GM18508 (cell line): ENCODE results near the gene CFAP97D2.
"Not testable (repeated sequence)": the region's sequence is repeated elsewhere in the genome, so short reads cannot be mapped to it uniquely, and the experiment has no call there.

ENCODE experiments used
- ATAC-seq: cut with Tn5 transposase; IDR thresholded peaks from one replicate; pipeline ENCODE4 v1.9.1; 2021; ENCODE audit warnings: moderate number of reproducible peaks; ENCODE audit not compliant: insufficient read depth, unreplicated experiment

Gene CFAP97D2

DNA sequence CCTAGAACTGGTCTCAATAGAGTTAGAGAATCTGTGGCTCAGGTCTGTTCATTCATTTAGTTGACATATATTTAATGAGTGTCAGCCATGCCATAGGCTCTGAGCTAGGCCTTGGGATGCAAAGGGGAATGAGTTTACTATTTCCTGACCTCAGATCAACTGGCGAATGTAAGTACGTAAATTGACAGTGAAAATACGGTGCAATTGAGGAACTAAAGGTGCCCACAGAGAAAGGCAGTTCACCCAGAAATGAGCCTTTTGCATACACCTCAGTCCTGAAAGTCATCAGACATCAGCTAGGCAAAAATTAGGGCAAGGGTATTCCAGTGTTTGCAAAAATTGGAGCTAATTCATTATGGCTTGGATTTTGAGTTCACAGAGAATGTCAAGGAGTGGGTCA, 81.8 kb downstream of the CFAP97D2 start:
- ATAC-seq, result no peak

DNA sequence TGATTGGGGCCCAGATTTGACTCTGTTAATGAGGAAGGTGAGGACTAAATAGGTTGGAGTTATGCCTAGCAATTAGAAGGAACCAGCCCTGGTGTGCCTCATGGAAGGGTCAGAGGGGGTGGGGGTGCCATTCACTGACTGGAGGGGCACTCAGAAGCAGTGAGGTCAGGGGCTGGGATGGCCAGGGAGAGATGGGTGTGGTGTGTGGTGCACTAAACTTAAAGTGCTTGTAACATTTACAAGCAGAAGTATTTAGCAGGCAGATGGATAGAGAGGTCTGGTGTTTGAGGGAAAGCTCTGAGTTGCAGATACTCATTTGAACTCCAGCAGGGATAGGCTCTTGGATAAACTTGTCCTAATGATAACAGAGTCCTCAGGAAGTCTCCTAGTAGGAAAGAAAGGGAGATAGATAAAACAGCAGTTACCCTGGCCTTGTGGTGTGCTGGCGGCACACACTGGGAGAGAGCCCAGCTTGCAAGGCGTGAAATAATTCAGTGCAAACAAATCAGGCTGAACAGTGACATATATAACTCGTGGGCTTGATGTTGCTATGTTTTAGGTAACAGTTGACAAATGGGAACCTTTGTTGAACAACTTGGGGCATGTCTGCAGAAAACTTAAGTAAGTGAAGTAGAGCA, 82.4 kb downstream of the CFAP97D2 start:
- ATAC-seq, result no peak

GRCh38 chr13:114263578-114263977, 84.5 kb downstream of the CFAP97D2 start:
- ATAC-seq, result no peak

- not testable (repeated sequence) for ATAC-seq
Measured at GRCh38 chr13:114264313-114264712, 85.3 kb downstream of the CFAP97D2 start.

DNA sequence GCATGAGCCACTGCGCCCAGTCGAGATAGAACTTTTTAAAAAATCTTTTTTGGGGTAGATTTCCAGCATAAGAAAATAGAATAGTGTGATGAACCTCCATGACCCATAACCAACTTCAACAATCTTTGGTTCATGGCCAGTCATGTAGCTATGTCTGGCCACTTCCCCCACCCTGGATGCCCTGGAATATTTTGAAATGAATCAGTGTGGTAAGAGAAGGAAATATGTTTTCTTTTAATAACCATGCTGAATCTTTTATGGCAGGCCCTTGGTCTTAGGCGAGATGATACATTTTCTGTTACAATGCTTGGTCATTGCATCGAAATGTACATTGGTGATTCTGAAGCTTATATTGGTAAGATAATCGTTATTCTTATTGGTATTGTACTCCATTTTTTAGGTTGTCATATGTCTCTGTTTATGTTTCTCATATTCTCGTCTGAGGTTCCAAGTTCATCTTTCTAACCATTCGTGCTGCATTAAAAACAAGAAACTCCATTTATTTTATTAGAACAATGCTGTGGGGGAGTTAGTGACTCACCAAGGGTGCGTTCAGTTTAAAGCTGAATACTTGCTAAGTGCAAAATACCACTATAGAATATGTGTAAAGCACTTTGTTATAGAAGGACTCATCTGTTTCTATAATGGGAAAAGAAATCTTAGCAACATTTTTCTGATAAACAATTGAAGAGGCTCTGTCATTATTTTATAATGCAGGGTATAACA, 86.0 kb downstream of the CFAP97D2 start:
- ATAC-seq, result no peak

GRCh38 chr13:114266241-114266640, 87.2 kb downstream of the CFAP97D2 start:
- ATAC-seq, result no peak

DNA sequence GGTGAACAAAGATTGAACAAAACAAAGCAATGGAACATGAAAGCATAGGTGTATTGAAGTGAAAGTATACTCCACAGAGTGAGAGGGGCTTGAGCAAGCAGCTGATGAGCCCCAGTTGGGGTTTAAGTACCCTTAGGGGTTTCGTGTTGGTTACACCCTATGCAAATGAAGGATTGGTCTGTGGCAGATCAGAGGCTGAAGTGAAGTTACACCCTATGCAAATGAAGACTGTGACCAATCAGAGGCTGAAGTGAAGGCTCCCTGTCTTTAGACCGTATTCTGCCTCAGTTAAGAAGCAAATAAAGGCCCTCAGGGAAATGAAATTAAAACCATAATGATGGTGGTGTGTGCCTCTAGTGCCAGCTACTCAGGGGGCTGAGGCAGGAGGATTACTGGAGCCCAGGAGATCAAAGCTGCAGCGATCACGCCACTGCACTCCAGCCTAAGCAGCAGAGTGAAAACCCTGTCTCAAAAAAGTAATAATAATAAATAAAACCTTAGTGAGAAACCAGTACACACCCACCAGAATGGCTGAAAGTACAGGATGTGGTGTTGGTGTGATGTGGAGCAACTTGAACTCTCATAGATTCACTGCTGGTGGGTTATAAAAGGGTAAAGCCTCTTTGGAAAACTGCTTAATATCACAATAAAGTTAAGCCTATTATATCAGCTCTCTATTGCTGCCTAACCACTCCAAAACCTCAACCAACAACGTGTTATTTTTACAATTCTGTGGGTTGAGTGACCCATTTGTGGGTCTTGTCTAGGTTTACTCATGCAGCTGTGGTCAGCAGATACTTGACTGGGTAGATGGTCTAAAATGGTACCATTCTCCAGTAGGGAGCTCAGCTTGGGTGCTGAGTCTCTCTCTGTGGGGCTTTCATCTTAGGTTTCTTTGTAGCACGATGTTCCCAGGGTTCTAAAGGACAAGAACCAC, 89.6 kb downstream of the CFAP97D2 start:
- ATAC-seq, result no peak

DNA sequence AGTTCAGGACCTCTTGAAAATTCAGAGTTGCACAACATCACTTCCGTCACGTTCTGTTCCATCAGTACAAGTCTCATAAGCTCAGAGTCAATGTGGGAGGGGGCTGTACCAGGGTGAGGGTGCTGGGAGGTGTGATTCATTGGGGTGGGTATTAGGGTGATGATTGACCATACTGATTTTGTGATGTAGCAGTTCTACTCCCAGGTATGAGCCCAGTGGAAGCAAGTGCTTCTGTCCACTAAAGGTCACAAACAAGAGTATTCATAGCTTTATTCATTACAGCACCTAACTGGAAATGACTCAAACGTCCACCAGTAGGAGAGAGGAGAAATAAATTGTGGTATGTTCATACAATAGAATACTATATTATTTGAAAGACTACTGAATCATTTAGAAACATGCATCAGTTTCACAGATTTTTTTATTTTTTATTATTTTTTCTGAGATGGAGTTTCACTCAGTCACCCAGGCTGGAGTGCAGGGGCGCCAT, 90.3 kb downstream of the CFAP97D2 start:
- no peak for ATAC-seq
